ENCODE measurements around the gene PPP5C.
"Not testable (repeated sequence)": the region's sequence is repeated elsewhere in the genome, so short reads cannot be mapped to it uniquely, and the experiment has no call there.

Gene PPP5C

DNA sequence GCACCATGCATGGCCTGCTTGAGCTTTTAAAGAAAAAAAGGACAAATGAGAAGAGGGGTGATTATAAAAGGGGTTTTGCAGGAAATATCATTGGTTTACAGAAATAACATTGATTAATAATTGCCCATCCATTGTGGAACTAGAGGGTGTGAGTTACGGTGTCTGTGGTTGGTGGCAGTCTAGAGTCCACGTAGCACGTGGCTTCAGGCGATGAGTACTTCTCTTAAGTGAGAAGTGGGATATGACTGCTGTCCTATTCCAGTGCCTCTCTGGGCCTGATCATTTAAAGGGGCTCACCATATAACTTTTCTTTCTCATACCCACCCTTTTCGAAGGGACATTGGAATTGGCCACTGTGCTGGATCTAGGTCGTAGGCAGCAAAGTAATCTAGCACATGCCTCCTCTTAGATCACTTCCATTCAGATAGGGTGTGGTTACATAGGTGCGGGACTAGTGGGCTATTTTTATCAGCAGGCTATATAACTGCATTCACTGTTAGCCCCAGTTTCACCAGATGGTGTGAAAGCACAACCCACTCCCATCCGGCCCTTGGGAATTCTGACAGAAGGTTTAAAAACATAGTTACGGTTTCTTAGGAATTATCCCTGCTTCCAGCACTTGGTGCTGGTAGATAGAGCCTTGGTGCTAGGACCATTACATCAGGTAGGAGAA, 19.9 kb downstream of the PPP5C start:
- no peak for DNase-seq

DNA sequence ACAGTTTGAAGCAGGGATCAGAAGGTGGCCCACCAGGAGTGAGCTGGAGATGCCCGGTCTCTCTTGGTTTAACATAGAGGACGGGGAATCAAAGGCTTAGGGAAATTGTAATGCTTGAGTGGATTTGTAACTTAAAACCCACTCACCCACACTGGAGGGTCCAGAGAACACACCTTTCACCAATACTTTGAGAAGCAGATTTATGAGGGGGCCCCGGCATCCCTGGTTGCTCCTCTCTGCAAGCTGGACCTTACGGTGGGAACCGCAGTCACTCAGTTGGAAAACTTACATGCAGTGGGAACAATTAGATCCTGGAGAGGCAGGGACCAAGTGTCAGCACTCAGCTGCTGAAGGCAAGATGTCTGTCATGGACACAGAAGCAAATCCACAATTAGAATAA, 20.5 kb downstream of the PPP5C start:
- DNase-seq, result no peak

DNA sequence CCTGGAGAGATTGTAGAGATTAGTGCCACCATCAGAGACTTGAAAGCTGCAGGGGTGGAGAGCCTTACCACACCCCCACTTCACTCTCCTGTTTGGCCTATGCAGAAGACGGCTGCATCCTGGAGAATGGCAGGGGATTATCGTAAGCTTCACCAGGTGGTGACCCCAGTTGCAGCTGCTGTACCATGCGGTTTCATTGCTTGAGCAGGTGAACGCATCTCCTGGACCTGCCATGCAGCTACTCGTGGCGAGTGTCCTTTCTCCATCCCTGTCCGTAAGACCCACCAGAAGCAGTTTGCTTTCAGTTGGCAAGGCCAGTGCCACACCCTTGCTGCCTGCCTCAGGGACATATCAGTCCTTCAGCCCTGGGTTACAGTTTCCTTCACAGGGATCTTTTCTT, 21.2 kb downstream of the PPP5C start:
- DNase-seq, result no peak

DNA sequence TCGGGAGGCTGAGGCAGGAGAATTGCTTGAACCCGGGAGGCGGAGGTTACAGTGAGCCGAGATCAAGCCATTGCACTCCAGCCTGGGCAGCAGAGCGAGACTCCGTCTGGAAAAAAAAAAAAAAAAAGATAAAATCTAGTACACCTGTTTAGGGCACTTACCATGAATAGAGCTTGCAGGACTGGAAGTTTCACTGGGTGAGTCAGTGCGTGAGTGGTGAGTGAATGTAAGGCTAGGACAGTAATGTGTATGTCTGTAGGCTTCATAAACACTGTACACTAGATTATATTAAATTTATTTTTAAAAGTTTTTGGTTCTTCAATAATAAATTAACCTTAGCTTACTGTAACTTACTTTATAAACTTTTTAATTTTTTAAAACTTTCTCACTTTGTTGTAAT, 22.9 kb downstream of the PPP5C start:
- no peak for DNase-seq

DNA sequence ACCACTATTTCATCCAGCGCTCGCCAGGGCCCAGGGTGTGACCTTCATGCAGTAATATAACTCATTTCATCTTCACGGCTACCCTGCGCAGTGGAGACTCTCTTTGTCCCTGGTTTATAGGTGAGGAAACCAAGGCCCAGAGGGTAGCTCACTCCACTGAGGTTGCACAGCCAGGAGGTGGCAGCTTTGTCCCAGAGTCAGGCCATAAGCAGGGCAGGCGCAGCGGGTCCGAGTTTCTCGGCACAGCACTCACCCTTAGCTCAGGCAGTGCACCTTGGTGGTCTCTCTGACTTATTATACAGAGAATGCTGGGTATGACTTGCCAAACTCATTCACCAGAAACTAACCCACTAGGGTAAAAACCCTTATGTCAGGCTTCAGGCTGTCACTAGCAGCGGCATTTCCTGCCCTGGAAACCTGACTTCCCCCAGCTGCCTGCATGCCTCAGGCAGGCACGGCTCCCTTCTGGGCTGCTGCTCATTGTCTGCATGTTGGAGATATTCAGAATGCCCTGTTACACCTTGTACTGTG, 24.5 kb downstream of the PPP5C start:
- DNase-seq, result peak; percentile 22

DNA sequence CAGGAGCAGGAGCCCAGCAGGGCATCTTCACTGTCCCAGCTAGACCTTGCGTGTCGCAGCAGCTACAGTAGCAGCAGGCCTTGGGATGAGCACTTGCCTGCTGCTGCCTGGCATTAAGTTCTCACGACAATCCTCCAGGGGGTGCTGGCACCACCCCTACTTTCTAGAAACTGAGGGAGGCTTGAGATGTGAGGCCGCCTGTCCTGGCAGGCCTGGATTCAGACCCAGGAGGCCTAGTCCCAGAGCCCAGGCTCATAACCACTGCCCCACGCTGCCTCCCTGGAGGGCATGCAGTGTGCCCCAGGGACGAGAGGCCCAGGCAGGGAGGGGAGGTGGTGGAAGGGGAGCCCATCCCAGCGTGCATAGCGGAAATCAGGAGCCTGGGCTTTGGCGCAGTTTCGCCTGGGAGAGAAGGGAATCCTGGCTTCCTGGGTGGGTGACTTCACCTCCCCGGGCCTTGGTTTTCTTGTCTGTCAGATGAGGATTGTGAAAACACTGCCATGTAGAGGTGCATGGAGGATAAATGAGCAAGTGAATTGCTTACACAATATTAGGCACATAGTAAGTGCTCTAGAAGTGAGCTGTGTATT, 26.1 kb downstream of the PPP5C start:
- no peak for DNase-seq

DNA sequence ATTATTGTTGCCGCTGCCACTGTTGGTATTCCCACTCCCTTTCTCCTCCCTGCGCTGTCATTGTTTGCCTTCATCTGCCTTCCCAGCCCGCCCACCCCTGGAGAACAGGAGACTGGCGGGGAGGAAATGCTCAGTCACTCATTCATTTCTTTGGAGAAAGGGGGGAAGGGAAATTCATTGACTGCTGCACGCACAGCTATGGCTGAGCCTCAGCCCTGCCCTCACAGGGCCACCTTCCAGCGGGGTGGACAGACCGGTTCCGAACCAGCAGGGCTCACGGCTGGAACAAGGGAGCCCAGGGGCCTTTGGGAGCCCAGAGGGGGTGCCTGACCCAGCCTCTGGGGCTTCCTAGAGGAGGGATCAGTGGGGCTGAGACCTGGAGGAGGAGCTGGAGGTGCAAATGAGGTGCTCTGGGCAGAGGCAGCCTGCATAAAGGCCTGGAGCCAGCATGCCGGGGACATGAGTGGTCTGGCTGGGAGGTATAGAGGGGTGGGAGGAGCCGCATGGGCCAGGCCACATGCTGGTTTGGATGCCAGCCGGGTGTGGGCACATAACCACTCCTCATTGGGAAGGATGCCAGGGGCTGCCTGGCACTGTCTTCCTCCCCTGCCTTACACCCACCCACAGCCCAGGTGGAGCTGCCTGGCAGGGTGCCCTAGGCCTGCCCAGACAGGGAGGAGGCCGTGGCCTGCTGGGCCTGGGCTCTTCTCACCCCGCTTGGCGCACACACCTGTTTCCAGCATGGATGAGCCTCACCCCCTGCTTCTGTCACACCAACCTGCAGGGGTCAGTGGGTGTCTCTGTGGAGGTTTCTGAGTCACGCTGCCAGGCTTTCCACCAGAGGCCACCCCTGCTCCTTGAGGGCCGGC, 26.8 kb downstream of the PPP5C start:
- no peak for DNase-seq

DNA sequence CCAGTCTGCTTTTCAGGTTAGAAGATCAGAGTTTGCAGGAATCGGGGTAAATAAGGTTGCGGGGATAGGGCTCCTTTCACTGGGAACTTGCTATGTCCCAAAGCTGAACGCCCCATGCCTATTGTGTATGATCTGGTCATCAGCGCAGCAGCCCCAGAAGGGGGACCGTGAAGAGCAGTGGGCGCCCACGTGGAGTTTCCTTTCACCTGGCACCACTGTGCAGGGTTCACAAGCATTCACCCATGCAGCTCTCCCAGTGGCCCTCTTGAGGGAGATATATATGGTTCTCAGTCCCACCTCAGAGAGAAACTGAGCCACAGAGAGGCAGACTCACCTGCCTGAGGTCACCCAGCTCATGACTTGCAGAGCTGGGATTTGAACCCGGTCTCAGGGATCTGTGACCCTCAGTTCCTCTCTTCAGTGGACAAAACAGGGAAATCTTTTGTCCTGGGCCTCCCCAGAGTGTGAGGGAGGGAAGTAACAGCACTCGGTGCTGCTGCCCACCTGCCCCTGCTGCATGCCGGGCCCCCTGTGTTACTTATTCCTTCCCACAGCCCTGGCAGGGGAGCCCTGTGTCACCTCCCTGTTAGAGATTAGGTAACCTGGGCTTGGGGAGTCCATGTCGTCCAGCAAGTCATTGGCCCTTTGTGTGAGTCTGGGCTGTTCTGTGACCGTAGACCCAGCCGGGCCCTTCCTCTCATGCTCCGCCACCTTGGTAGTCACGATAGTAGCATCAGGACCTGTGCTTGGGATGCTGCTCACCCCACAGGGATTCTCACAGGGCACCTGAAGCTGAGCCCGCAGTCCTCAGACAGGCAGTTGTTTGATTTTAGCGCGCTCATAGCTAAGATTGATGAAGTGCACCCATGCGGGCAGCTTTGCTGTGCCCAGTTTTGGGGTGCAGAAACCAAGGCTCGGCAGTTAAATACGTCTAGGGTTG, 27.9 kb downstream of the PPP5C start:
- DNase-seq, result no peak

DNA sequence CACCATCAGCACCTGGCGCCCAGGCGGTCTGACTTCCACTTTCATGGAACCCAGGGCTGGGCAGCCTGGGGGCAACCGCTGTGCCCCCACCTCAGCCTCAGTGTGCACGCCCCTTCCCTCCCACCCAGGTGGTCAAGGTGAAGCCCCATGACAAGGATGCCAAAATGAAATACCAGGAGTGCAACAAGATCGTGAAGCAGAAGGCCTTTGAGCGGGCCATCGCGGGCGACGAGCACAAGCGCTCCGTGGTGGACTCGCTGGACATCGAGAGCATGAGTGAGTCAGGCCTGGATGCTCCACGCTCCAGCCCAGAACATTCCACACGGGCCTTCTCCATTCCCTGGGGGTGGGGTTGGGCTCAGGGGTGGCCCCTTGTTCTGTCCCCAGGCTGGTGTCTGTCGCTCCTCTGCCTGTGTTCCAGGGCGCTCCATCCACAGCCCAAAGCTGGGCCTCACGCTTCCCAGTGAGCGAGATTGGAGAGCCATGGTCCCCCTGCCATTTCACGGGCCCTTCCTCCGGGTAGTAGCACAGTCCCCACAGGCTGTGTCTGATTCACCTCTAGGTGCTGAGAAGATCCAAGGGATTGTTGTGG, 28.7 kb downstream of the PPP5C start:
- DNase-seq, result not testable (repeated sequence)

DNA sequence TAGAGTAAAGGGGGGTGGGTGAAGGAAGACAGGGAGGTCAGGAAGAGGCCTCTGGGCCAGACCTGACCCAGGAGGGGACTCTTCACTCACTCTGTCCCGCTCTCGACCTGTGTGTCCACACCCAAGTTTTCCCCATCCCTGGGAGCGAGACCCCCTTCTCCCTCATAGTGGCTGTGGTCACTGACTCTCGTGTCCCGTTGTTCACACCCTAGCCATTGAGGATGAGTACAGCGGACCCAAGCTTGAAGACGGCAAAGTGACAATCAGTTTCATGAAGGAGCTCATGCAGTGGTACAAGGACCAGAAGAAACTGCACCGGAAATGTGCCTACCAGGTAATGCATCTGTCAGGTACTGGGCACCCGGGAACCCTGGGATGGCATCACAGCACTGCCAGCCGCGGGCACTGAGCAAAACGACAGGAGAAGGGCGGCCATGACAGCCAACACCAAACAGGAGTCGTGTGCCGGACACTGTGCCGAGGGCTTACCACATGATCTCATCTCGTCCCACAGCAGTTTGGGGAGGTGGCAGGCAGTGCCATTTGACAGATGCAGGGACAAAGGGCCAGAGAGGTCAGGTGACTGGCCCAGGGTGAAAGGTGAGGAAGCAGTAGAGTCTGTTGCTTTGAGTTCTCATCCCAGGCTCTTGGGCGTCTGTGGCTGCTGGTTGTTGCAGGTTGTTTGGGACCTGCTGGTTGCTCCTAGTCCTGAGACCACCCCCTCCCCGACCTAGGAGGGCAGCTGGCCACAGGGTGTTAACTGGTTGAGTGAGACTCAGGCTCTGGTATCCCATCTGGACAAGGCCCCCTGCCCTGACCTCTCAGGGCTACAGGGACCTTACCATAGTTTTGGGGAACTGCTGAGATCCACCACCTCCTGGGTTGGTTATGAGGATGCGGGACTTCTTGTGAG, 29.6 kb downstream of the PPP5C start:
- DNase-seq, result no peak

DNA sequence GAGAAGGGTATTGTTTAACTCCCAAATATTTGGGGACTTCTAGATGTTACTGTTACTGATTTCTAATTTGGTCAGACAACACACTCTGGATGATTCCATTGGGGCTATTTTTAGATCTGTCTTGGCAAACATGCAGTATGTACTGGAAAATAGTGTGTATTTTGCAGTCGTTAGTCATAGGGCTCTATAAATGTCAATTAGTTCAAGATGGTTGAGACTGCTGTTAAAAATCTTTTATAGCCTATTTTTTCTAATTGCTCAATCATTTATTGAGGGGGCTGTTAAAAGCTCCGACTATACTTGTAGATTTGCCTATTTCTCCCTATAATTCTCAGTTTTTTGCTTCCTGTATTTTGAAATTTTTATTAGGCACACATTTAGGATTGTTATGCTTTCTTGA, 31.4 kb downstream of the PPP5C start:
- no peak for DNase-seq

DNA sequence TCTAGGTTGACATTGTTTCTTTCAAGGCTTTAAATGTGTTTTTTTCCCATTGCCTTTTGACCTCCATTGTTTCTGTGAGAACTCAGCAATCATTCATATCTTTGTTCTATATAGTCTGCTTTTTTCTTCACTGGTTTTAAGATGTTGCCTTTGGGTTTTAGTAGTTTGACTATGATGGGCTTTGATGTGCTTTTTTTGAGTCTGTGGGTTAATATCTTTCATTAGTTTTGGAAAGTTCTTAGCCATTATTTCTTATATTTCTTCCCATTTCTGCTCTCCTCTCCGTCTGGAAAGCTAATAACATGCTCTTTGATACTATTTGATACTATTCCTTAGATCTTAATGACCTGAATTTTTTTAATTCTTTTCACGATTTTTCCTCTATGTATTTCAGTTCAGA, 33.8 kb downstream of the PPP5C start:
- no peak for DNase-seq

DNA sequence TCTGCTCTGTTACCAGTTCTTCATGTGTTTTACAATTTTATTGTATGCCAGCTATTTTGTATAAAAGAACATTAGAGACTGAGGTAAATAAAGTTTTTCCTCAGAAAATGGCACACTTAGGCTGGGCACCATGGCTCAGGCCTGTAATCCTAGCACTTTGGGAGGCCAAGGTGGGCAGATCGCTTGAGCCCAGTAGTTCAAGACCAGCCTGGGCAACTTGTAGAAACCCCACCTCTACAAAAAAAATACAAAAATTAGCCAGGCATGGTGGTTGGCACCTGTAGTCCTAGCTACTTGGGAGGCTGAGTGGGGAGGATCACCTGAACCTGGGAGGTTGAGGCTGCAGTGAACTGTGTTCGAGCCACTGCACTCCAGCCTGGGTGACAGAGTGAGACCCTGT, 34.5 kb downstream of the PPP5C start:
- no peak for DNase-seq

DNA sequence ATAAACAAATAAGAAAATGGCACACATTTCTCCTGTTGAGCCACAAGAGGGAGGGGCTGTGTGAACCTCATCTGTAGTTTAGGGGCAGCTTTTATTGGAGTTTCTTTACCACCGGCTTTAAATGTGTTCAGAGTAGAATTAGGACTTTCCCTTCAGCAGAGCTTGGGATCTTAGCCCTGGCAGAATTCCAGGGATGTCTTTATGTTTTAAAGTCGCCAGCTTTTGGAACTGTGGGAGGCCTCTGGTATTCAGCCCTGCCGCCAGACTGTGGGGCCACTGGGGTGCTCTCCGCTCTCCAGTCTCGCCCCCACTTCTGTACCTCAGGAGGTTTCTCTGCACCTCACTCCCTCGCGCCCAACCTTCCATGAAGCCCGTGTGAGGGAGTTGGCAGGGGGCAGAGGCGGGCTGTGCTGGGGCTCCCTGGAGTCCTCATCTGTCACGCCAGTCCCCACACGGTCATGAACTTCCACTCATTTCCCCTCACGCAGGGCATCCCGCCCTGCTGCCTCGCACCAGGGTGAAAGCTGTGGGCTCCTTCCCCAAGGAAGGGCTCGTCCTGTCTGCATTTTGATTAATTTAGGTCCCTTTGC, 35.0 kb downstream of the PPP5C start:
- no peak for DNase-seq

DNA sequence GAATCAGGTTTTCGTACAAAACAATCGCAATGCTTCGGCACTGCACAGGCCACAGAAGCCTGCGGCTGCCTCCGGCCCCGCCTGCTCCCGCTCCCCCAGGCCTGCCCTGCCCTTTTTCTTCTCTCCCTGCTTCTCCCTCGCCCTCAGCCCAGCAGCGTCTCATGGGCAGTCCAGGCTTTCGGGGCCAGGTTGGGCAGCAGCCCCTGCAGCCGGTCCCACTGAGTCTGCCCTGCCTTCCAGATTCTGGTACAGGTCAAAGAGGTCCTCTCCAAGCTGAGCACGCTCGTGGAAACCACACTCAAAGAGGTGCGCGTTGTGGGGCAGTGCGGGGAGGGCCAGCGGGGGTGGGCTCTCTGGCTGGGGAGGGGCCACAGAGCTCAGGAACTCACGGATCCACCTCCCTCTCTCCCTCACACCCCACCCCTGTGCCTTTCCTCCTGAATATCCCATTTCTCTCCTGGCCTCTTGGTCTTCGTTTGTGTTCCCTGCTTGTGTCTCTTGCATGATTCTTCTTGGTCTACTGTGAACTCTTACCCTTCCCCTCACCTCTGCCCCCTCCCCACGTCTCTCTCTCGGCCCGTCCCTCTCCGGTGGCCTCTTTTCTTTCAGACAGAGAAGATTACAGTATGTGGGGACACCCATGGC, 36.4 kb downstream of the PPP5C start:
- no peak for DNase-seq

DNA sequence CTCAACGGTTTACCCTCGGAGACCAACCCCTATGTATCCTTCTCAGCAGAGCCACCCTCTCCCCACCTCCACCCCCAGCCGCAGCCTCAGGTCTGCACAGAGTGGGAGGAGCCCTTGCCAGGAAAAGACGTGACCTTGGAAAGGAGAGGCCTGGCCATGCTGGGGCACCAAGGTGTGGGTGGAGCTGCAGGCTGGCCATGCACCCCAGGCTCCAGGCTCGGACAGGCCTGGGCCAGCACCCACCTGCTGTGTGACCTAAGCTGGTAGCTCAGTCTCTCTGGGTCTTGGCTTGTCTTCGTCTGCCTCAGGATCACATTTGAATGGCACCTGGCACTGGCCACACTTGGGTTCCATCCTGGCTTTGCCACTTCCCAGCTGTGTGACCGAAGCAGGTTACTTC, 37.0 kb downstream of the PPP5C start:
- DNase-seq, result no peak

DNA sequence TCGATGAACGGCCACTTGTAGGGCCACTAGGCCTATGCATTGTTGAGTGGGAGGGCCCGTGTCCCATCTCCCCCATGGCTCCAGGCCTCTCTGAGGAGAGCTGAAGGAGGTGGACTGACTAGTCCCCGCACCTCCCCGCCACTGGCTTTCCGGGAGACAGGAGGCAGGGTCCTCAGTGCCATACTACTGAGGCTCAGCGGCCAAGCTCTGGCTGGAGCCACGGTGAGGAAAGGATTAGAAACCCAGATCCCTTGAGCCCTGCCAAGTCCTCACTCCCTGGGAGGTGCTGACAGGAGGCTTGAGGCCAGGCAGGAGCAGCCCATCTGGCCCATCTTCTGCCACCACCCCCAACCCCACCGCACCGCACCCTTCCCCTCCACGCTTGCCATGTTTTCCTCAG, 37.5 kb downstream of the PPP5C start:
- DNase-seq, result no peak

DNA sequence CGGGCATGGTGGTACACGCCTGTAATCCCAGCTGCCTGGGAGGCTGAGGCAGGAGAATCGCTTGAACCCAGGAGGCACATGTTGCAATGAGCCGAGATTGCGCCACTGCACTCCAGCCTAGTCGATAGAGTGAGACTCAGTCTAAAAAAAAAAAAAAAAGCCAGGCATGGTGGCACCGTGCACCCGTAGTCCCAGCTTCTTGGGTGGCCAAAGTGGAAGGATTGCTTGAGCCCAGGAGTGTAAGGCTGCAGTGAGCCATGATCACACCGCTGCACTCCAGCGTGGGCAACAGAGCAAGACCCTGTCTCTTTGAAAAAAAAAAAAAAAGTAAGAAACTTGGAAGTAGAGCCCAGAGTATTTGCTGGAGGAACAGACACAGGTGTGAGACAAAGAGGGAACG, 38.7 kb downstream of the PPP5C start:
- DNase-seq, result no peak

DNA sequence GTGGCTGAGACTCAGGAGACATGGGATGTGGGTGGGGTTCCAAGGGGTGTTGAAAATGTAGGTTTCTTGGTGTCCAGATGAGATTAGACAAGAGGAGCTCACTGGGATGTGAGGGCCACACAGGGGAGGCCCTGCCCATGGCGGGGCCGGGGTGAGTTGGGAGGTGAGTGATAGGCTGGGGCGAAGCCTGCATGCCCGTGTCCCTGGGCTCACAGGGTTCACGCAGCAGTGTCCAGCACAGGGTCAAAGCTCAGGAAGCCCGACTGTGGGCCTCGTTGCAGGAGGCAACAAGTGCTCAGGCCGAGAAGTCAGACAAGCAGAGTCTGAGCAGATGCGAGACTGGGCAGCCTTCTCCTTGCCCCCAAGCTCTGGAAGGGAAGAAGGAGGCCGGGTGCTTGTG, 39.3 kb downstream of the PPP5C start:
- no peak for DNase-seq

DNA sequence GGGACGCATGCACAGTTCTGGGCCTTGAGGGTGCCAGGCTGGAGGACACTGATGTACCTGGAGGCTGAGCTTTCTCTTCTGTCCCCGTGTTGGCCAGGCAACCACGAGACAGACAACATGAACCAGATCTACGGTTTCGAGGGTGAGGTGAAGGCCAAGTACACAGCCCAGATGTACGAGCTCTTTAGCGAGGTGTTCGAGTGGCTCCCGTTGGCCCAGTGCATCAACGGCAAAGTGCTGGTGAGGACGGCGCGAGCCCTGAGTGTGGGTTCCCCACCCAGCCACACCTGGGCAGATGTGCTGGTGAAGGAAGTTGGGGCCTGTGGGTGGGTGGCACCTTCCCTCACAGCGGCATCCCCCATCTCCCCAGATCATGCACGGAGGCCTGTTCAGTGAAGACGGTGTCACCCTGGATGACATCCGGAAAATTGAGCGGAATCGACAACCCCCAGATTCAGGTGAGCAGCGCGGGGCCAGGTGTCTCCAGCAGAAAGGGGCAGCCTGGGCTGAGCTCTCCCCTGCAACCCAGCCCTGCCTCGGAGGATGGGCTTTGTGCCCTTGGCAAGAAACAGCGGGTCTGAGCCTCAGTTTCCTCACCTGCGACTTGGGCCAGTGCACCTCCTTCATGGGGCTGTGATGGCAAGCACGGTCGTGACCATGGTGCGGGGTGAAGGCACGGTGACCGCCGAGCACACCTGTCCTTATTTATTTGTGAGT, 40.3 kb downstream of the PPP5C start:
- DNase-seq, result no peak
